Measurements from ENCODE around the gene LAMB1. TPM values are rescaled to one million over a fixed set of nuclear protein-coding genes. Genes with fewer than 3 reads are reported as not detected.

Gene LAMB1
- polyA plus RNA-seq, 1 donor from 2014 or later: 7.6 TPM

DNA sequence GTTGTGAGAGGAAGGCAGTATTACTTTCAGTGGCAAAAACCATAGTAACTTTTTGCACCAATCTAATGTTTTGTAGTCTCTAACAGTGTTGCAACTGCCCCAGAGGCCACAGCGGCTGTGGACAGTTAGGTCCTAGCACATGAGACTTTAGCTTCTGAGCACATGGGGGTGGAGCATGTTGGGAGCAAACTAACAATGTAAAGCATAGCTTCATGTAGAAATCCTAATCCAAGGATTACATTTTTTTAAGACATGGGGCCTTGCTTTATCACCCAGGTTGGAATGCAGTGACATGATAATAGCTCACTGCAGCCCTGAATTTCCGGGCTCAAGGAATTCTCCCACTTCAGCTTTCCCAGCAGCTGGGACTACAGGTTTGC, 49.0 kb downstream of the LAMB1 start:
- Histone ChIP-seq H3K79me2 (replicated peaks; ENCODE audit: insufficient read depth, low read length) (no peaks in the 10 kb centered on the region), H3K36me3 (ENCODE audit: insufficient read depth, low read length) (no peaks in the 10 kb centered on the region), H3F3A (ENCODE audit: insufficient read depth, low read length, poor library complexity, severe bottlenecking) (no peaks in the 10 kb centered on the region), H3K4me3 (ENCODE audit: low read length) (no peak overlapping the region), H3K27me3 (ENCODE audit: insufficient read depth, low read depth, low read length) (no peaks in the 10 kb centered on the region), H2AFZ (ENCODE audit: low read depth, low read length) (no peak overlapping the region), H3K9me2 (ENCODE audit: insufficient read depth, low read length) (no peaks in the 10 kb centered on the region), H3K4me2 (ENCODE audit: low read length) (no peak overlapping the region), H3K9ac (ENCODE audit: low read length) (no peak overlapping the region), H4K20me1 (ENCODE audit: insufficient read depth) (no peaks in the 10 kb centered on the region), H3K27ac (ENCODE audit: low read length) (no peak overlapping the region), H3K9me3 (ENCODE audit: low read length) (no peaks in the 10 kb centered on the region)
- TF ChIP-seq SMC3 (conservative IDR thresholded peaks at IDR 0.05; ENCODE audit: poor library complexity) (no peak), MXI1 (conservative IDR thresholded peaks at IDR 0.05; ENCODE audit: poor library complexity, severe bottlenecking) (no peak), POLR2AphosphoS5 (IDR thresholded peaks at IDR 0.05) (no peak), EZH2 (IDR thresholded peaks at IDR 0.05; ENCODE audit: borderline replicate concordance, insufficient read depth, low read length, poor library complexity, severe bottlenecking) (no peak), RAD21 (conservative IDR thresholded peaks at IDR 0.05) (no peak)
- TF ChIP-seq, protein P1, sequence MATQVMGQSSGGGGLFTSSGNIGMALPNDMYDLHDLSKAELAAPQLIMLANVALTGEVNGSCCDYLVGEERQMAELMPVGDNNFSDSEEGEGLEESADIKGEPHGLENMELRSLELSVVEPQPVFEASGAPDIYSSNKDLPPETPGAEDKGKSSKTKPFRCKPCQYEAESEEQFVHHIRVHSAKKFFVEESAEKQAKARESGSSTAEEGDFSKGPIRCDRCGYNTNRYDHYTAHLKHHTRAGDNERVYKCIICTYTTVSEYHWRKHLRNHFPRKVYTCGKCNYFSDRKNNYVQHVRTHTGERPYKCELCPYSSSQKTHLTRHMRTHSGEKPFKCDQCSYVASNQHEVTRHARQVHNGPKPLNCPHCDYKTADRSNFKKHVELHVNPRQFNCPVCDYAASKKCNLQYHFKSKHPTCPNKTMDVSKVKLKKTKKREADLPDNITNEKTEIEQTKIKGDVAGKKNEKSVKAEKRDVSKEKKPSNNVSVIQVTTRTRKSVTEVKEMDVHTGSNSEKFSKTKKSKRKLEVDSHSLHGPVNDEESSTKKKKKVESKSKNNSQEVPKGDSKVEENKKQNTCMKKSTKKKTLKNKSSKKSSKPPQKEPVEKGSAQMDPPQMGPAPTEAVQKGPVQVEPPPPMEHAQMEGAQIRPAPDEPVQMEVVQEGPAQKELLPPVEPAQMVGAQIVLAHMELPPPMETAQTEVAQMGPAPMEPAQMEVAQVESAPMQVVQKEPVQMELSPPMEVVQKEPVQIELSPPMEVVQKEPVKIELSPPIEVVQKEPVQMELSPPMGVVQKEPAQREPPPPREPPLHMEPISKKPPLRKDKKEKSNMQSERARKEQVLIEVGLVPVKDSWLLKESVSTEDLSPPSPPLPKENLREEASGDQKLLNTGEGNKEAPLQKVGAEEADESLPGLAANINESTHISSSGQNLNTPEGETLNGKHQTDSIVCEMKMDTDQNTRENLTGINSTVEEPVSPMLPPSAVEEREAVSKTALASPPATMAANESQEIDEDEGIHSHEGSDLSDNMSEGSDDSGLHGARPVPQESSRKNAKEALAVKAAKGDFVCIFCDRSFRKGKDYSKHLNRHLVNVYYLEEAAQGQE (IDR thresholded peaks at IDR 0.05; ENCODE audit: borderline replicate concordance): no peak

DNA sequence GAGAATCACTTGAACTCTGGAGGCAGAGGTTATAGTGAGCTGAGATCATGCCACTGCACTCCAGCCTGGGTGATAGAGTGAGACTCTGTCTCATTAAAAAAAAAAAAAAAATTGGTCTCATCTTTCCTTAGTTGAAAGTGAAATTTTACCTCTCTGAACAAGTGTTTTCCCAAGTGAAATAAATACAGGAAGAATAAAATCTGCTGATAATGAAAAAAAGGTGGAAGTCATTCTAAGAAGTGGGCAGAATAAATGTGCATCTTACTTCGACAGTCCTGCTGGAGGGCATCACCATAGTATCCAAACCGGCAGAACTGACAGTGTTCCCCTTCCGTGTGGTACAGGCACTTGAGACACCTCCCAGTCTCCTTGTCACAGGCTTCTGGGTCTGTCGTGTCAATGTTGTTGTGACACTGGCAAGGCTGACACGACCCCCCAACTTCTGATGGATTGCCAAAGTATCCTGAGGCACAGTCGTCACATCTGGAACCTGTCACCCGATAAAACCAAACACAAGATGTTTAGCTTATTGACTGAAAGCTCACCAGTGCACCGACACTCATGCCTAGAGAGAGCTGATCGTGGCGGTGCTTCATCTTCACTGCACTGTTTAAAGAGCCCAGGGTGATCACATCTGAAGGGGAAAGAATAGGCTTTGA, 49.6 kb downstream of the LAMB1 start:
- H3F3A ChIP-seq (ENCODE audit: insufficient read depth, low read length, poor library complexity, severe bottlenecking): no peaks in the 10 kb centered on the region
- H3K9me3 ChIP-seq (ENCODE audit: low read length): no peaks in the 10 kb centered on the region
- H3K27me3 ChIP-seq (ENCODE audit: insufficient read depth, low read depth, low read length): no peaks in the 10 kb centered on the region
- no peaks in the 10 kb centered on the region for H3K36me3 ChIP-seq (ENCODE audit: insufficient read depth, low read length)
- no peak overlapping the region for H3K27ac ChIP-seq (ENCODE audit: low read length)
- H3K4me2 ChIP-seq (ENCODE audit: low read length): no peak overlapping the region
- H3K9me2 ChIP-seq (ENCODE audit: insufficient read depth, low read length): no peaks in the 10 kb centered on the region
- H3K79me2 ChIP-seq (replicated peaks; ENCODE audit: insufficient read depth, low read length): no peaks in the 10 kb centered on the region
- H3K4me3 ChIP-seq (ENCODE audit: low read length): no peak overlapping the region
- no peak for TF ChIP-seq RAD21 (conservative IDR thresholded peaks at IDR 0.05)
- TF ChIP-seq POLR2AphosphoS5 (IDR thresholded peaks at IDR 0.05): no peak
- TF ChIP-seq MXI1 (conservative IDR thresholded peaks at IDR 0.05; ENCODE audit: poor library complexity, severe bottlenecking): no peak
- TF ChIP-seq, protein P2, sequence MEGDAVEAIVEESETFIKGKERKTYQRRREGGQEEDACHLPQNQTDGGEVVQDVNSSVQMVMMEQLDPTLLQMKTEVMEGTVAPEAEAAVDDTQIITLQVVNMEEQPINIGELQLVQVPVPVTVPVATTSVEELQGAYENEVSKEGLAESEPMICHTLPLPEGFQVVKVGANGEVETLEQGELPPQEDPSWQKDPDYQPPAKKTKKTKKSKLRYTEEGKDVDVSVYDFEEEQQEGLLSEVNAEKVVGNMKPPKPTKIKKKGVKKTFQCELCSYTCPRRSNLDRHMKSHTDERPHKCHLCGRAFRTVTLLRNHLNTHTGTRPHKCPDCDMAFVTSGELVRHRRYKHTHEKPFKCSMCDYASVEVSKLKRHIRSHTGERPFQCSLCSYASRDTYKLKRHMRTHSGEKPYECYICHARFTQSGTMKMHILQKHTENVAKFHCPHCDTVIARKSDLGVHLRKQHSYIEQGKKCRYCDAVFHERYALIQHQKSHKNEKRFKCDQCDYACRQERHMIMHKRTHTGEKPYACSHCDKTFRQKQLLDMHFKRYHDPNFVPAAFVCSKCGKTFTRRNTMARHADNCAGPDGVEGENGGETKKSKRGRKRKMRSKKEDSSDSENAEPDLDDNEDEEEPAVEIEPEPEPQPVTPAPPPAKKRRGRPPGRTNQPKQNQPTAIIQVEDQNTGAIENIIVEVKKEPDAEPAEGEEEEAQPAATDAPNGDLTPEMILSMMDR (IDR thresholded peaks at IDR 0.05; ENCODE audit: poor library complexity, severe bottlenecking): no peak
- TF ChIP-seq EP300 (conservative IDR thresholded peaks at IDR 0.05; ENCODE audit: poor library complexity, severe bottlenecking): no peak
- no peak for TF ChIP-seq TAF1 (IDR thresholded peaks at IDR 0.05; ENCODE audit: low read depth)
- no peak for TF ChIP-seq SMC3 (conservative IDR thresholded peaks at IDR 0.05; ENCODE audit: poor library complexity)
- H2AFZ ChIP-seq (ENCODE audit: low read depth, low read length): no peak overlapping the region
- no peaks in the 10 kb centered on the region for H4K20me1 ChIP-seq (ENCODE audit: insufficient read depth)
- H3K9ac ChIP-seq (ENCODE audit: low read length): no peak overlapping the region

Data from neural cell (in vitro differentiated cells).